GM23338 (cell line): ENCODE measurements around the gene AFF3. TPM values are rescaled to one million over a fixed set of nuclear protein-coding genes. Genes with fewer than 3 reads are reported as not detected.

Experiments
- ATAC-seq: fragments of 200-7000 bp; cut with Tn5 transposase; 3 replicates; pipeline ENCODE4 v1.9.1; 2020
- DNase-seq: peaks from one replicate; pipeline ENCODE4 v3.0.0-alpha.2; 2015; ENCODE audit warnings: low spot score
- H2AFZ ChIP-seq: fragments of 200-600 bp; sonication (generic); 2 replicates; pipeline ENCODE4 v1.8.0; 2016; ENCODE audit warnings: antibody characterized with exemption, mild to moderate bottlenecking, moderate library complexity
- H3F3A ChIP-seq: fragments of 200-600 bp; sonication (generic); replicated peaks from 2 replicates; pipeline ENCODE4 v1.8.0; 2017; ENCODE audit warnings: antibody characterized with exemption, mixed run types, low read depth
- H3K27ac ChIP-seq: fragments of 200-600 bp; sonication (generic); 2 replicates; pipeline ENCODE4 v1.6.1; 2016; ENCODE audit warnings: low read depth
- H3K27me3 ChIP-seq: fragments of 200-600 bp; sonication (generic); 2 replicates; pipeline ENCODE4 v1.8.0; 2016; ENCODE audit warnings: mild to moderate bottlenecking, mixed run types, moderate library complexity; ENCODE audit not compliant: insufficient read depth
- H3K36me3 ChIP-seq: fragments of 200-600 bp; sonication (generic); 2 replicates; pipeline ENCODE4 v1.8.0; 2016; ENCODE audit warnings: mild to moderate bottlenecking; ENCODE audit not compliant: insufficient read depth
- H3K4me1 ChIP-seq: fragments of 200-600 bp; sonication (generic); 2 replicates; pipeline ENCODE4 v1.8.0; 2016; ENCODE audit warnings: mild to moderate bottlenecking, moderate library complexity; ENCODE audit not compliant: insufficient read depth
- H3K4me2 ChIP-seq: fragments of 200-600 bp; sonication (generic); 2 replicates; pipeline ENCODE4 v1.7.1; 2017; ENCODE audit warnings: mixed run types
- H3K4me3 ChIP-seq: fragments of 200-600 bp; sonication (generic); 2 replicates; pipeline ENCODE4 v1.6.1; 2016; ENCODE audit warnings: mixed run types
- H3K79me2 ChIP-seq: fragments of 200-600 bp; sonication (generic); replicated peaks from 2 replicates; pipeline ENCODE4 v1.8.0; 2017; ENCODE audit warnings: mild to moderate bottlenecking; ENCODE audit not compliant: insufficient read depth
- H3K9me2 ChIP-seq: fragments of 200-600 bp; sonication (generic); 2 replicates; pipeline ENCODE4 v1.8.0; 2017; ENCODE audit not compliant: insufficient read depth
- H4K20me1 ChIP-seq: fragments of 200-600 bp; sonication (generic); replicated peaks from 2 replicates; pipeline ENCODE4 v1.8.0; 2017; ENCODE audit warnings: mild to moderate bottlenecking; ENCODE audit not compliant: insufficient read depth
- H3K27ac Mint-ChIP-seq: 2 replicates; pipeline ENCODE4 v1.8.0; 2020; ENCODE audit warnings: inconsistent platforms, mild to moderate bottlenecking, moderate library complexity, mixed read lengths
- H3K27me3 Mint-ChIP-seq: 3 replicates; pipeline ENCODE4 v1.8.0; 2022; ENCODE audit warnings: low read depth, mild to moderate bottlenecking, moderate library complexity, mixed read lengths, inconsistent platforms; ENCODE audit not compliant: insufficient read depth, poor library complexity
- H3K36me3 Mint-ChIP-seq: 3 replicates; pipeline ENCODE4 v1.8.0; 2021; ENCODE audit warnings: low read depth, mild to moderate bottlenecking, inconsistent platforms, moderate library complexity, mixed read lengths
- H3K4me1 Mint-ChIP-seq: 3 replicates; pipeline ENCODE4 v1.8.0; 2020; ENCODE audit warnings: mild to moderate bottlenecking, inconsistent platforms, mixed read lengths
- H3K4me3 Mint-ChIP-seq: 3 replicates; pipeline ENCODE4 v1.8.0; 2021; ENCODE audit warnings: moderate library complexity, mild to moderate bottlenecking, inconsistent platforms, mixed read lengths
- H3K9me3 Mint-ChIP-seq: 3 replicates; pipeline ENCODE4 v1.8.0; 2020; ENCODE audit warnings: moderate library complexity, mild to moderate bottlenecking, inconsistent platforms, mixed read lengths
- EZH2phosphoT487 ChIP-seq: fragments of 200-600 bp; sonication (generic); IDR thresholded peaks from one replicate; pipeline ENCODE4 v1.8.1; 2018; ENCODE audit warnings: antibody characterized with exemption; ENCODE audit not compliant: unreplicated experiment
- JUNB ChIP-seq: IDR thresholded peaks from one replicate; pipeline ENCODE4 v1.6.1; 2016; ENCODE audit warnings: antibody characterized with exemption; ENCODE audit not compliant: unreplicated experiment
- NANOG ChIP-seq: IDR thresholded peaks from 2 replicates; pipeline ENCODE4 v1.6.1; 2016; ENCODE audit warnings: antibody characterized with exemption, borderline replicate concordance
- ZNF114 ChIP-seq: fragments of 250-450 bp; sonication (Bioruptor Pico); IDR thresholded peaks from 2 replicates; pipeline ENCODE4 v1.5.0; 2020; ENCODE audit warnings: mild to moderate bottlenecking, moderate library complexity
- polyA plus RNA-seq: library from polyadenylated mRNA; unstranded; fragments of >200 nt; fragmentation: Nextera tagmentation; extraction: Ambion mirVana; gene quantifications from 2 replicates; pipeline ENCODE4 v1.2.1, GENCODE V29; 2016
- total RNA-seq: library from RNA; depleted of rRNA; stranded (reverse); fragments of >200 nt; shearing (Covaris generic); gene quantifications from 2 replicates; pipeline ENCODE4 v1.2.3, GENCODE V29; 2014
- TF ChIP-seq, protein P1 (sequence below): fragments of 250-450 bp; sonication (Bioruptor Pico); IDR thresholded peaks from 2 replicates; pipeline ENCODE4 v1.5.0; 2020; ENCODE audit warnings: mild to moderate bottlenecking, moderate library complexity
- TF ChIP-seq, protein P2 (sequence below): IDR thresholded peaks from one replicate; pipeline ENCODE4 v1.6.1; 2018; ENCODE audit warnings: antibody characterized with exemption; ENCODE audit not compliant: unreplicated experiment
- TF ChIP-seq, protein P3 (sequence below), 2 experiments: fragments of 200-600 bp in 1 of 2; sonication (generic) in 1 of 2; conservative IDR thresholded peaks; 2 replicates each; pipeline versions ENCODE4 v1.5.1 to v1.6.1; 2016 to 2017; ENCODE audit warnings: antibody characterized with exemption in 2 of 2, low read depth in 2 of 2, mild to moderate bottlenecking in 2 of 2, moderate library complexity in 1 of 2

The AFF3 gene
- total and polyA plus RNA-seq, 2 experiments from 2014 or later = 0.73 to 1.4 TPM

DNA sequence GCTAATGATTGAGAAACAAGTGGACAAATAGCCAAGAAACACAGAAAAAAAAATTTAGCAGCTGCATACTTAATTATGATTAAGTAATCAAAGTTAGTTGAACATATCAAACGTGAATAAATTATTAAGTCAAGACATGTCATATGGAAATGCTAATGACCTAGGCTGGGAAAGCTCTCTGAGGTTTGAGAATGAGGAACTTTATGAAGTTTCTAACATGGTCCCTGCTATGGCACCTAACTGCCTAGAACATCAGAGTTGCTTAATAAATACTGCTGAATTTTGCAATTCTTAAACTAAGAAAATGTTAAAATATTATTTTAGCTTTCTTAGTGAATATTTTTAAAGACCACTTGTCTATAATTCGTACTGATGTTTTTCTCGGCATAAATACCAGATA is 99.8 kb downstream of the AFF3 start:
- Histone ChIP-seq H3K27ac (no peak overlapping the region), H3K4me1 (no peaks in the 10 kb centered on the region), H3K9me2 (no peaks in the 10 kb centered on the region), H2AFZ (no peak overlapping the region), H3K4me3 (no peak overlapping the region), H3F3A (no peaks in the 10 kb centered on the region), H4K20me1 (no peaks in the 10 kb centered on the region), H3K27me3 (no peaks in the 10 kb centered on the region), H3K79me2 (no peaks in the 10 kb centered on the region), H3K36me3 (no peaks in the 10 kb centered on the region), H3K4me2 (no peak overlapping the region)
- no peak for ATAC-seq
- Mint-ChIP-seq H3K9me3 (no peaks in the 10 kb centered on the region), H3K4me3 (no peak overlapping the region), H3K4me1 (peaks cover 10% of the 10 kb centered on the region; the same call in 2 of the 3 replicates), H3K36me3 (no peaks in the 10 kb centered on the region), H3K27ac (no peak overlapping the region), H3K27me3 (no peaks in the 10 kb centered on the region)
- no peak for DNase-seq
- TF ChIP-seq EZH2phosphoT487 (no peak), JUNB (no peak), ZNF114 (CRISPR knock-in tag) (no peak), NANOG (no peak)
- TF ChIP-seq, protein P1, sequence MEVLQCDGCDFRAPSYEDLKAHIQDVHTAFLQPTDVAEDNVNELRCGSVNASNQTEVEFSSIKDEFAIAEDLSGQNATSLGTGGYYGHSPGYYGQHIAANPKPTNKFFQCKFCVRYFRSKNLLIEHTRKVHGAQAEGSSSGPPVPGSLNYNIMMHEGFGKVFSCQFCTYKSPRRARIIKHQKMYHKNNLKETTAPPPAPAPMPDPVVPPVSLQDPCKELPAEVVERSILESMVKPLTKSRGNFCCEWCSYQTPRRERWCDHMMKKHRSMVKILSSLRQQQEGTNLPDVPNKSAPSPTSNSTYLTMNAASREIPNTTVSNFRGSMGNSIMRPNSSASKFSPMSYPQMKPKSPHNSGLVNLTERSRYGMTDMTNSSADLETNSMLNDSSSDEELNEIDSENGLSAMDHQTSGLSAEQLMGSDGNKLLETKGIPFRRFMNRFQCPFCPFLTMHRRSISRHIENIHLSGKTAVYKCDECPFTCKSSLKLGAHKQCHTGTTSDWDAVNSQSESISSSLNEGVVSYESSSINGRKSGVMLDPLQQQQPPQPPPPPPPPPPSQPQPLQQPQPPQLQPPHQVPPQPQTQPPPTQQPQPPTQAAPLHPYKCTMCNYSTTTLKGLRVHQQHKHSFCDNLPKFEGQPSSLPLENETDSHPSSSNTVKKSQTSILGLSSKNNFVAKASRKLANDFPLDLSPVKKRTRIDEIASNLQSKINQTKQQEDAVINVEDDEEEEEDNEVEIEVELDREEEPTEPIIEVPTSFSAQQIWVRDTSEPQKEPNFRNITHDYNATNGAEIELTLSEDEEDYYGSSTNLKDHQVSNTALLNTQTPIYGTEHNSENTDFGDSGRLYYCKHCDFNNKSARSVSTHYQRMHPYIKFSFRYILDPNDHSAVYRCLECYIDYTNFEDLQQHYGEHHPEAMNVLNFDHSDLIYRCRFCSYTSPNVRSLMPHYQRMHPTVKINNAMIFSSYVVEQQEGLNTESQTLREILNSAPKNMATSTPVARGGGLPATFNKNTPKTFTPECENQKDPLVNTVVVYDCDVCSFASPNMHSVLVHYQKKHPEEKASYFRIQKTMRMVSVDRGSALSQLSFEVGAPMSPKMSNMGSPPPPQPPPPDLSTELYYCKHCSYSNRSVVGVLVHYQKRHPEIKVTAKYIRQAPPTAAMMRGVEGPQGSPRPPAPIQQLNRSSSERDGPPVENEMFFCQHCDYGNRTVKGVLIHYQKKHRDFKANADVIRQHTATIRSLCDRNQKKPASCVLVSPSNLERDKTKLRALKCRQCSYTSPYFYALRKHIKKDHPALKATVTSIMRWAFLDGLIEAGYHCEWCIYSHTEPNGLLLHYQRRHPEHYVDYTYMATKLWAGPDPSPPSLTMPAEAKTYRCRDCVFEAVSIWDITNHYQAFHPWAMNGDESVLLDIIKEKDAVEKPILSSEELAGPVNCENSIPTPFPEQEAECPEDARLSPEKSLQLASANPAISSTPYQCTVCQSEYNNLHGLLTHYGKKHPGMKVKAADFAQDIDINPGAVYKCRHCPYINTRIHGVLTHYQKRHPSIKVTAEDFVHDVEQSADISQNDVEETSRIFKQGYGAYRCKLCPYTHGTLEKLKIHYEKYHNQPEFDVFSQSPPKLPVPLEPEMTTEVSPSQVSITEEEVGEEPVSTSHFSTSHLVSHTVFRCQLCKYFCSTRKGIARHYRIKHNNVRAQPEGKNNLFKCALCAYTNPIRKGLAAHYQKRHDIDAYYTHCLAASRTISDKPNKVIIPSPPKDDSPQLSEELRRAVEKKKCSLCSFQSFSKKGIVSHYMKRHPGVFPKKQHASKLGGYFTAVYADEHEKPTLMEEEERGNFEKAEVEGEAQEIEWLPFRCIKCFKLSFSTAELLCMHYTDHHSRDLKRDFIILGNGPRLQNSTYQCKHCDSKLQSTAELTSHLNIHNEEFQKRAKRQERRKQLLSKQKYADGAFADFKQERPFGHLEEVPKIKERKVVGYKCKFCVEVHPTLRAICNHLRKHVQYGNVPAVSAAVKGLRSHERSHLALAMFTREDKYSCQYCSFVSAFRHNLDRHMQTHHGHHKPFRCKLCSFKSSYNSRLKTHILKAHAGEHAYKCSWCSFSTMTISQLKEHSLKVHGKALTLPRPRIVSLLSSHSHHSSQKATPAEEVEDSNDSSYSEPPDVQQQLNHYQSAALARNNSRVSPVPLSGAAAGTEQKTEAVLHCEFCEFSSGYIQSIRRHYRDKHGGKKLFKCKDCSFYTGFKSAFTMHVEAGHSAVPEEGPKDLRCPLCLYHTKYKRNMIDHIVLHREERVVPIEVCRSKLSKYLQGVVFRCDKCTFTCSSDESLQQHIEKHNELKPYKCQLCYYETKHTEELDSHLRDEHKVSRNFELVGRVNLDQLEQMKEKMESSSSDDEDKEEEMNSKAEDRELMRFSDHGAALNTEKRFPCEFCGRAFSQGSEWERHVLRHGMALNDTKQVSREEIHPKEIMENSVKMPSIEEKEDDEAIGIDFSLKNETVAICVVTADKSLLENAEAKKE (CRISPR knock-in tag) = no peak
- TF ChIP-seq, protein P2, sequence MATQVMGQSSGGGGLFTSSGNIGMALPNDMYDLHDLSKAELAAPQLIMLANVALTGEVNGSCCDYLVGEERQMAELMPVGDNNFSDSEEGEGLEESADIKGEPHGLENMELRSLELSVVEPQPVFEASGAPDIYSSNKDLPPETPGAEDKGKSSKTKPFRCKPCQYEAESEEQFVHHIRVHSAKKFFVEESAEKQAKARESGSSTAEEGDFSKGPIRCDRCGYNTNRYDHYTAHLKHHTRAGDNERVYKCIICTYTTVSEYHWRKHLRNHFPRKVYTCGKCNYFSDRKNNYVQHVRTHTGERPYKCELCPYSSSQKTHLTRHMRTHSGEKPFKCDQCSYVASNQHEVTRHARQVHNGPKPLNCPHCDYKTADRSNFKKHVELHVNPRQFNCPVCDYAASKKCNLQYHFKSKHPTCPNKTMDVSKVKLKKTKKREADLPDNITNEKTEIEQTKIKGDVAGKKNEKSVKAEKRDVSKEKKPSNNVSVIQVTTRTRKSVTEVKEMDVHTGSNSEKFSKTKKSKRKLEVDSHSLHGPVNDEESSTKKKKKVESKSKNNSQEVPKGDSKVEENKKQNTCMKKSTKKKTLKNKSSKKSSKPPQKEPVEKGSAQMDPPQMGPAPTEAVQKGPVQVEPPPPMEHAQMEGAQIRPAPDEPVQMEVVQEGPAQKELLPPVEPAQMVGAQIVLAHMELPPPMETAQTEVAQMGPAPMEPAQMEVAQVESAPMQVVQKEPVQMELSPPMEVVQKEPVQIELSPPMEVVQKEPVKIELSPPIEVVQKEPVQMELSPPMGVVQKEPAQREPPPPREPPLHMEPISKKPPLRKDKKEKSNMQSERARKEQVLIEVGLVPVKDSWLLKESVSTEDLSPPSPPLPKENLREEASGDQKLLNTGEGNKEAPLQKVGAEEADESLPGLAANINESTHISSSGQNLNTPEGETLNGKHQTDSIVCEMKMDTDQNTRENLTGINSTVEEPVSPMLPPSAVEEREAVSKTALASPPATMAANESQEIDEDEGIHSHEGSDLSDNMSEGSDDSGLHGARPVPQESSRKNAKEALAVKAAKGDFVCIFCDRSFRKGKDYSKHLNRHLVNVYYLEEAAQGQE = no peak
- TF ChIP-seq, protein P3, sequence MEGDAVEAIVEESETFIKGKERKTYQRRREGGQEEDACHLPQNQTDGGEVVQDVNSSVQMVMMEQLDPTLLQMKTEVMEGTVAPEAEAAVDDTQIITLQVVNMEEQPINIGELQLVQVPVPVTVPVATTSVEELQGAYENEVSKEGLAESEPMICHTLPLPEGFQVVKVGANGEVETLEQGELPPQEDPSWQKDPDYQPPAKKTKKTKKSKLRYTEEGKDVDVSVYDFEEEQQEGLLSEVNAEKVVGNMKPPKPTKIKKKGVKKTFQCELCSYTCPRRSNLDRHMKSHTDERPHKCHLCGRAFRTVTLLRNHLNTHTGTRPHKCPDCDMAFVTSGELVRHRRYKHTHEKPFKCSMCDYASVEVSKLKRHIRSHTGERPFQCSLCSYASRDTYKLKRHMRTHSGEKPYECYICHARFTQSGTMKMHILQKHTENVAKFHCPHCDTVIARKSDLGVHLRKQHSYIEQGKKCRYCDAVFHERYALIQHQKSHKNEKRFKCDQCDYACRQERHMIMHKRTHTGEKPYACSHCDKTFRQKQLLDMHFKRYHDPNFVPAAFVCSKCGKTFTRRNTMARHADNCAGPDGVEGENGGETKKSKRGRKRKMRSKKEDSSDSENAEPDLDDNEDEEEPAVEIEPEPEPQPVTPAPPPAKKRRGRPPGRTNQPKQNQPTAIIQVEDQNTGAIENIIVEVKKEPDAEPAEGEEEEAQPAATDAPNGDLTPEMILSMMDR (conservative IDR thresholded peaks at IDR 0.05; ENCODE audit: low read depth in 2 of 2) = no peak
